GM21515 (cell line): Measurements from ENCODE around the gene PCDH15.
"Not testable (repeated sequence)": the region's sequence is repeated elsewhere in the genome, so short reads cannot be mapped to it uniquely, and the experiment has no call there.

Experiments used
- ATAC-seq: cut with Tn5 transposase; IDR thresholded peaks from one replicate; pipeline ENCODE4 v1.9.1; 2021; ENCODE audit not compliant: unreplicated experiment

Gene PCDH15

DNA sequence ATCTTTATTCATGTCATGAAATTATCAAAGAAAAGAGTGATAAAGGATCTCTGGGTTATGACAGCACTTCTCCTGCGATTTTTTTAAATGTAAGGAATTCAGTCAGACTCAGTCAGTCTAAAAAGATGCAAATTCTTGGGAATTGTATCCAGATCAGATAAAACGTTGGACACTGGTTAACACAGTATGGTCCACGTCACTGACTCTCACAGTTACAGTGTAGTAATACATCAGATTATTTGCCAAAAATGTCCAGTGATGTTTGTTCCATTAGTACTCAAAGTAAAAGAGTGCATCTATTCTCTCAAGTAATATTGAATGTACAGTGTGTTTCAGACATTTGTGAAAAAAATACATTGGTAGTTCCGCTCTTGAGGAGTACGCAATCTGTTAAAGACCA, 224.5 kb downstream of the PCDH15 start:
- no peak for ATAC-seq

- ATAC-seq: no peak
These were observed 241.5 kb downstream of the PCDH15 start for GRCh38 chr10:54559498-54559897.

GRCh38 chr10:54554028-54554427, 247.0 kb downstream of the PCDH15 start:
- ATAC-seq: no peak

GRCh38 chr10:54550016-54550415, 251.0 kb downstream of the PCDH15 start:
- no peak for ATAC-seq

- ATAC-seq: no peak
These were observed 269.7 kb downstream of the PCDH15 start for GRCh38 chr10:54531296-54531695.

DNA sequence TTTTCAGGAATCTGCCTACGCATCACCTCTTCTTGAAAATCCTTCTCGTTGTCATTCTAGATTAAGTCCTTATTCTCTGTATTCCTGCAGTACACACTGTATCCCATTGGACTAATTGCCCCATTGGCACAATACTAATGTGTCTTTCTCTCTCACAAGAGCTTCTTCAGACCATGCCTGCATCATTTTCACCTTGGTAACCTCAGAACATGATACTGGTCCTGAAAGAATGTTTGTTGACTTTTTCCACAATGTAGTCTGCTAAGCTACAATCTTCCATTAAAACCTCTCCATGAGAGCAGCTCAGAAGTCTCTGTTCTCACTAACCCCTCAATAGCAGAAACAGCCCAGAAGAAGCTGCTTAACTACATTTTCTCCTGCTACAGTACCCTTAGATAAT, 270.7 kb downstream of the PCDH15 start:
- ATAC-seq: no peak

DNA sequence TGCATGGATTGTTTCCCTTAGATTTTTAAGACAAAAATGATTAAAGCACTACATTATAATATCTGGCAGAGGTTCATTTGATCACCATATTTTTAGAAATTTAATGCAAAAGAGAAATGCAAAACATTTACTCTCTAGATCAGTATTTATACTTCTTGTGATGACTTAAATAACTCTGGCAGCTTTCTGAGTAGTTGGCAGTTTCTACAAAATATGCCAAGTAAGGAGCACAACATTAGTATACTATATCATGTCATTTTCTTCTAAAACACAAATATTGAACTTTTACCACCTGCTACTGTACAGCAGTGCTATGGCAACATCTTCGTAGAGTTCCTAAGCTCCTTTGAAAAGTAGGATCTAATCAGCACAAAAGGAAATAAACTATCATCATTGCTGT, 275.2 kb downstream of the PCDH15 start:
- no peak for ATAC-seq

DNA sequence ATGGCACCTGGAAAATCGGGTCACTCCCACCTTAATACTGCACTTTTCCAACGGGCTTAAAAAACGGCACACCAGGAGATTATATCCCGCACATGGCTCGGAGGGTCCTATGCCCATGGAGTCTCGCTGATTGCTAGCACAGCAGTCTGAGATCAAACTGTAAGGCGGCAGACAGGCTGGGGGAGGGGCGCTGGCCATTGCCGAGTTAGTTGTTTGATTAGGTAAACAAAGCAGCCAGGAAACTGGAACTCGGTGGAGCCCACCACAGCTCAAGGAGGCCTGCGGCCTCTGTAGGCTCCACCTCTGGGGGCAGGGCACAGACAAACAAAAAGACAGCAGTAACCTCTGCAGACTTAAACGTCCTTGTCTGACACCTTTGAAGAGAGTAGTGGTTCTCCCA, 285.8 kb downstream of the PCDH15 start:
- ATAC-seq: not testable (repeated sequence)

- no peak for ATAC-seq
These were observed 297.2 kb downstream of the PCDH15 start for GRCh38 chr10:54503863-54504262.

- ATAC-seq: no peak
These were observed 299.1 kb downstream of the PCDH15 start for GRCh38 chr10:54501929-54502328.

GRCh38 chr10:54496852-54497251, 304.2 kb downstream of the PCDH15 start:
- no peak for ATAC-seq

DNA sequence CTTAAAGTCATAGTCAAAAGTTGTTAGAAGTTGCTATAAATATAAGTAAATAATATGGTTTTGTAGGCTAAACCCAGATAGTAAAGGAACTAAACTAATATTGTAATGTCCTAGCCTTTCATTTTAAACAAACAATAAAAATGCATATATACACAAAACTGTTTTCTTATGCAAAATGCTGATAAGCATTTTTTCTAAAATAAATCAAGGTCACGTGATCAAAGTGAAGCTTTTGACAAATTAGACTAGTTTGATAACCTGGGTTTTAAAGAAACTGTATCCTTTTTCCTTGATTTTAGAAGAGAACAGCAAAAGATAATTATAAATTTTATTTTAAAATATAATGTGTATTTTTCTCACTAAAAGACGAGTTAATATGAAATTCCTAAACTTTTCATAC, 313.3 kb downstream of the PCDH15 start:
- no peak for ATAC-seq

DNA sequence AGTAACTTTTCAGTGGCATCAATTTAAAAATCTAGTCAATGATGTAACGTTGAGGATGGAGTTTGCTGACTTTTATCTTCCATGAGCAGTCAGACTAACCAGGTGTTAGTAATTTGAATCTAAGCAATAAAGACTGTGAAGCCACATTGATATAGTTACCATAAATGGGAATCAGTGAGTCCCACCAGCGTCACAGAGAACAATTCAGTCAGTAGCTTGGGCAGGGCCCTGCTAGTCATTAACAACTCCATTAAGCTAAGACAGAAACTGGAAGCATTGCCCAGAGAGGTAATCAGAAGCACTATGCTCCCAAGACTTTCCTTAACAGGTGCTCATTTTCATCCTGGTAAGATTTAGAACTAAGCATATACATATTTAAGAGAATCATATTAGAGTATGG, 315.1 kb downstream of the PCDH15 start:
- no peak for ATAC-seq

GRCh38 chr10:54484186-54484585, 316.8 kb downstream of the PCDH15 start:
- ATAC-seq: no peak

DNA sequence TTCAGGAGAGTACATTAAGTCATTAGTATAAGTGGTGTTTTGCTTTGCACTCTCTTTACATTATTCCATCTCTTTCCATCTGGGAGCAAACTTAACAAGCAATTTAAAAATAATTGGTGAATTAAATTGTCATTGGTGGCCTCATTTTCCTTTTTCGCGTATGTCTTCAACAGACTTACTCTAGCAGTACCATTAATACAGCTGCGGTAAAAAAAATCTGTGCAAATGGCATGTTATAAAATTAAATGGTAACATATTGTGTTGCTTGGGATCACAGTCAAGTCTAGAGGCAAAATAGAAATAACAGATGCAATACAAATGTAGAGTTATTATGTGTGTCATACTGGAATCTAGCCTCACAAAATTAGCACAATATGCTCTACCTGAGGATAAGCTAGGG, 322.4 kb downstream of the PCDH15 start:
- ATAC-seq: no peak

GRCh38 chr10:54477738-54478137, 323.3 kb downstream of the PCDH15 start:
- ATAC-seq: no peak

- no peak for ATAC-seq
These were observed 330.8 kb downstream of the PCDH15 start for GRCh38 chr10:54470324-54470631.

- ATAC-seq: no peak
These were observed 331.3 kb downstream of the PCDH15 start for GRCh38 chr10:54469587-54470323.

DNA sequence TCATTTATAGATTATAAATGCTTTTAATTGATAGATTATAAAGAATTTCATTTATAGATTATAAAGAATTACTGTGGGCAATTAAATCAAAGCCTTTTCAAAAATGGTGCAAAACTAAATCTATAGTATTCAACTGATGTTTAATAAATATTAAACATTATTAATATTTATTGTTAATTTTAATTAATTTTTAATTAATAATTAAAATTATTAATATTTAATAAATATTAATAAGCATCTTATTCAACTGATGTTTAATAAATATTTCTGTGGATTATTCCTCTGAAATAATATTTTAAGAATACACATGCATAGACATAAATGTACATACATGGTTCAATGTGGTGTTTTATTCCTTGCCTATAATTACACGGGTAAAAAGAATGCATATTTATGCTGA, 346.8 kb downstream of the PCDH15 start:
- no peak for ATAC-seq

DNA sequence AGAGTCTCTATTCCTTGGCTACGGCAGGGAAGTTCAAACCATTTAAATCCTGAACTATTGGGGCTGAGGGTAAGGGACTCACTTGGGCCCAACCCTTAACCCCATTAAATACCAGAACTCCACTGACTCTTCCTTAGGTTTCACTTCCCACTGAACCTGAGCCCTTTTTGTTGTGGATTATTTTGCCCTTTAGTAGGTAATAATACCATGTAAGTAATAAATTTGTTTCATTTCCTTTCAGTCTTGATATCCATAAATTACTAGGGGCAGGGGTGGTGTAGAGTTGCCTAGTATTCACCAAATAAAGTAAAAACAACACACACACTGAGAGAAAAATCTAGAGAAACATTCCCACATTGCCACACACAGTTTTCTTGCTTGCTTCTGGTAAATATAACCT, 352.0 kb downstream of the PCDH15 start:
- no peak for ATAC-seq

GRCh38 chr10:54444170-54444569, 356.9 kb downstream of the PCDH15 start:
- ATAC-seq: no peak

DNA sequence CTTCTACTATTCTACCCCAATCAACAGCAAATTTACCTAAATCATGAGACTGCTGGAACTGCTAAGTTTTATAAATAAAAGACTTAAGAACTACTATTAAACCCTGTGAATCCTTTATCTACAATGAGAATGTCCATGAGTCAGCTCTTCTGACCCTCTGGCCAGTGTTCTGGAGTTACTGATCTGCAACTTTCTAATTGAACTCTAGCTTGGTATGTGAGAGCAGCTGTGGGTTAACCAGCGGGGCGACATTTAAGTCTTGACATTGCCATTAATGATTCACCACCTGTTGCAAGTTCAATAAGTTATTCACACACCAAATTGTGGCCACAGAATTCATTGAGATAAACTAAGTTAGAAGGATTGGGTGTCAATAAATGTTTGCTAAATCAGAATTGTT, 359.8 kb downstream of the PCDH15 start:
- ATAC-seq: no peak

- no peak for ATAC-seq
These were observed 366.2 kb downstream of the PCDH15 start for GRCh38 chr10:54434782-54435181.
